Stimulated activated CD4-positive, alpha-beta T cell treated with anti-CD3 and anti-CD28 coated beads, TNF-alpha, amount 100 ng/mL, for 48 hours (primary cell): Measurements from ENCODE around the gene ELK3.

ENCODE experiments used
- DNase-seq, 3 donors: peaks; one replicate each; pipeline ENCODE4 v3.0.0-alpha.2; 2020; ENCODE audit warnings: low read depth in 3 of 3

The ELK3 gene

DNA sequence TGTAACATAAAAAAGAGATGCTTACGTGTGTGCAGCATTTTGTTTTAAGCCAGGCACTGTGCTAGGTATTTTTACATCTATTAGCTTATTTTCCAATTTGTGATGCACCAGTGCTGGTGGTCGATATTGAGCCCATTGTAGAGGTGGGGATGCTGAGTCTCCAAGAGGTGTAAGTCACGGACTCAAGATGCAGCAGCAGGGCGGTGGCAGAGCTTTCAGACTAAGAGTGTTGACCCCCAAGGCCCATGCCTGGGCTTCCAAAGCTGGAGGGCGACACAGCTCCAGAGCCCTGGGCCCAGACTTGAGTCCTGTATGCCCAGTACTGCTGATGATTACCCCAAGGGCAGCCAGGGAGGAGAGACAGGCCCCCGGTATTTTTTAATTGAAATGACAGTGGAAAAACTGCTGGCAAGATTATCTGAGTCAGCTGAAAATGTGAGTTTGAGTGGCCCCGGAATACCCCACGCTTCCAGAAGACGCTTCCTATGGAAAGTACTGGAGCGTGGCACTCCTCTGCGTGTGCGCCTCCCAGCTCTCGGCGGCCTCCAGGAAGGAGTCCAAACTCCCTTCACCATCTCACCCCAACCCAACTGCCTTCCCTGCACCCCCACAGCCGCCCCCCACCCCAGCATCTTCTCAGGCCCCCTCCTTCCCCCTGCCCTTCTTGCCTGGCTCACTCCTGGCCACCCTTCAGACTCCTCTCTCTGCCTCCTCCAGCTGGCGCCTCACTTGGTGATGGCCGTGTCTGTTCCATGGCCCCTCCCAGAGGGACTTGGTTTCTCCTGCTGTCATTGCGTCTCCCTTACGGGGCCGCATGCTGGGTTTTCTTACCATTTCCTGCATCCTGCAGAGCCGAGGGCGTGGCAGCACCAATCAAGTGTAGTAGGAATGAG is 40.7 kb downstream of the ELK3 start:
- DNase-seq: no peak

DNA sequence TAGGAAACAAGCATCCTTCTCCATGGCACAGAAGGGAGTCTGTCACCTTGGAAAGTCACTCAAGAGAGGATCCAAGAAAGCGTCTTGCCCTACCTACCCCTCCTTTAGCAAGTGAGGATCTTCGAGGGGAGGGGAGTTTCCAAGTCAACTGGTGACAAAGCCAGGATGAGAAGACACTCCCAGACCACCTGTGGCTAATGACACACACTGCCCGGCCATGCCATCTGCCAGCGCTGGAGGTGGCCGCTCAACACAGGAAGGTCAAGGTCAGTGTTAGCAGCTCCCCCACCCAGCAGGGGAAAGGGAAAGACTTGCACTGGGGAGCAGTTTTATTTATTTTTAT is 41.3 kb downstream of the ELK3 start:
- DNase-seq: no peak

DNA sequence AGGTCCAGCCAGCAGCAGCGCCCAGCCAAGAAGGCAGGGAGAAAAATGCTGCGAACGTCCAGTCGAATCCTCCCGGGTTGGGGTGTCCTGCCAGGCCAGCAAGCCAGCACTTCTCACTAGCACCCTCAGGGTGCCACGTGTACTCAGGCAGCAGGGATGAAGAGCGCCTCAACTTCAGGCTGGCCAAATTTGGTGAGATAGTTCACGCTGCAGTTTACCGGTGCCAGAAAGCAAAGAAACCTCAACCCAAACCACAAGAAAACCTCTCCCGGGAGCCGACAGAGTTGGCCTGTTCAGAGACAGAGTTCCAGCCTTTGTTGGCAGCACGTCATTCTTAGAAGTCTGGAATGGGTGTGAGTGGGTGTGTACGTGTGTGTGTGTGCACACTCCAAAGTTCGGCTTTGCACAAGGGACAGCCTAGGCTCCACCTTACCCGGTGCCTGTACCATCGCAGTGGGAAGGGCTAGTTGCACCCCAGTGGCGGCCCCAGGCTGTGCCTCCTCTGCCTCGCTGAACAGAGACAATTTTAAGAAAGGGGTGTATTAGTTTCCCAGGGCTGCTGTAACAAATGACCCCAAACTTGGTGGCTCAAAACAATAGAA is 42.1 kb downstream of the ELK3 start:
- peak in 1 of 3 donors; percentile 24 for DNase-seq

DNA sequence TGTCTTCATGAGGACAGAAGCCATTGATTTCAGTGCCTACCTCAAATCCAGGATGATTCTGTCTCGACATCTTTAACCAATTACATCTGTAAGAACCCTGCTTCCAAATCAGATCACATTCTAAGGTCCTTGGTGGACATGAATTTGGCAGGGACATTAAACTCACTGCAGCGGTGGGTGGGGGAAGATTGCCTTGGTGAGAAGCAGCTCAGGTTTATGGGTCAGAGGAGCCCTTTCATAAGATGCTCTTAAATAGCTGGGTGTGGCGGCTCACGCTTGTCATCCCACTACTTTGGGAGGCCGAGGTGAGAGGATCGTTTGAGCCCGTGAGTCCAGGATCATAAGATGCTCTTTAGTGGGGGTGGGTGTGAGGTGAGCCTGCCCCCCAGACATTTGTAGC is 42.9 kb downstream of the ELK3 start:
- no peak for DNase-seq

DNA sequence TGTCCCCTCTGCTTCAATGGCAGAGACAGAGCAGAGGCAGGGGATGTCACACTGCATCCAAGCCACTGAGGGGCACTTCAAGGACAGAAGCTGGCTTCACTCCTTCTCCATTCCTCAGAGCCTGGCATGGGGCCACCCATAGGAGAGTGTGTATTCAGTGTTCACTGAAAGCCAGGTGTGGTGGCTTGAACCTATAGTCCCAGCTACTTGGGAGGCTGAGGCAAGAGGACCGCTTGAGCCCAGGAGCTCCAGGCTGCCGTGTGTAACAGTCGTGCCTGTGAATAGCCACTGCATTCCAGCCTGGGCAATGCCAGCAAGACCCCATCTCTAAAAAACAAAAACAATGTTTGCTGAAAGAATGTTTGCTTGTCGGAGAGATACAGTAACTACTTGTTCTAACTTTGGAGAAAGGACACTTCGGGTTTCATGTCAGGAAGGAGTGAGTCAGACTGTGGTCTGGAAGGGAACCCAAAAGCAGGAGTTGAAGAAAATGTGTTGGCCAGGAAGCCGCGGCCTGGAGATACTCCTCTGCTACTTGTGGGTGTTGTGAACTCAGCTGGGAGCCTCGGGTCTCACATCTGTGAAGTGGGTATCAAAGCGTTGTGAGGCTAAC is 43.4 kb downstream of the ELK3 start:
- peak; percentile 34 to 41 (median 36) for DNase-seq

DNA sequence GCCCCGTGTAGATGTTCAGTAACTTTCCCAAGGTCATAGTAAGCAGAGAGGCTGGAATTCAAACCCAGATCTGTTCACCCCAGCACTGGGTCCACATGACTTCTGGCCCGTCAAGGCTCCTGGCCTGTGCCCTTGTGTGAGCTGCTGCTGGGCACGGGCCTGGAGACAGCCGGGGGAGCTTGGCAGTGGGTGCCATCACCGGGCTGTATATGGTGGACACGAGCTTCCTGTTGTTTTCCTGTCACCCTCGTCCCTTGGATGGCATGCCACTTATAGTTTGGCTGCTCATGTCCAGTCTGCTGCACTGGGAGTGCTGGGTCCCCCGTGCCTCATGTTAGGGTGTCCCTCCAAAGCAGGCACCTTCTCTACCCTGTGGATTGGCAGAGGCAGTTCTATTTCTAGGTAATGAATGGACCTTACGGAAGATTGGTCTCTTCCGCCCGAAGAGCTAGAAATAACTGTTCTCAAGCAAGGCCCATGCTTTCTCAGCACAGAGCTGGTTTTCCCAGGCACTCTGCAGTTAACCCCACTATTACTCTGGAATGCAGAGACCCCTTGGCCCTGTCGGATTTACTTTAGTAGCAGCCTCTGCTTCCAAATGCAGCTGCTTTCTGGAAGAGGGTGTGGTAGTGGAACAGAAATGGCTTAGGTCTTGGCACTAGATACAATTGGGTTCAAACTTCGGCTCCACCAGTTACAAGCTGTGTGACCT is 44.3 kb downstream of the ELK3 start:
- DNase-seq: no peak

DNA sequence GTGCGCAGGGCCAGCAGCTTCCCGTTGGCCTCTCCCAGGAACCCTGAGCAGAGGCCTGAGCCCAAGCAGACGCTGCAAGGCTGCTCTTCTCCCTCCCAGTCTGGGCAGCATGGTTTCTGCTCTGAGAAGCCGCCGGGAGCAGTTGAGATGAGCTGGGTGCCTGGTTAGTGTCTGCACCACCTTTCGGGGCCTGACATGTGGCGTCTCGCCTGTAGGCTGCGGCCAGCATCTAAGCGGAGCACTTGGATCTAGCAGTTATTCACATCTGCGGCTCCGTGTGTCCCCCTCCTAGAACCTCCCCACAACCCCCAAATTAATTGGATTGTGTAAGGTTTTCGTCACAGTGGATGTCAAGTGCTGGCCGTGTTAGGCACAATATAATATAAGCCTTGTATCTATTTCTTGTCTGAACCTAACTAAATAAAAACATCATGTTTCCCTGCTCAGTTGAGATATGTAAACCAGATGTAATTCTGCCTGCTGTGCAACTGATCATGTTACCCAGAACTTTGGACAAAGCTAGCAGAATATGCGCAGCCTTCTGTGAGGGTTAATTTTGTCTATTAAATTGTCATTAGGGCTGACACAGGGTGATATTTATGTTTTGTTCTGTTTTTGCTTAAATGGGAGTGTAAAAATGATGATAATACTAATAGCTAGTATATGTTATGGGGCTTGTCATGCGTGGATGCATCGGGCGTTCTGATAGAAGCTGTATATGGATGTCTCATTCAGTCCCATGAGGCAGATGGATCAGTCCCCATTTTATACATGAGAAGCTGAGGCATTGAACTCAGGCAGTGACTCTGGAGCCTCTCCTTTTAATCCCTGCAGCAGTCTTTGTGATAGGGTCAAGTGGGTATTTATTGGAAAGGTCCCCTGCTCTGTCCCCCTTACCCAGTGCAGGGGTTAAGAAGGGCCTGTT is 45.8 kb downstream of the ELK3 start:
- no peak for DNase-seq

DNA sequence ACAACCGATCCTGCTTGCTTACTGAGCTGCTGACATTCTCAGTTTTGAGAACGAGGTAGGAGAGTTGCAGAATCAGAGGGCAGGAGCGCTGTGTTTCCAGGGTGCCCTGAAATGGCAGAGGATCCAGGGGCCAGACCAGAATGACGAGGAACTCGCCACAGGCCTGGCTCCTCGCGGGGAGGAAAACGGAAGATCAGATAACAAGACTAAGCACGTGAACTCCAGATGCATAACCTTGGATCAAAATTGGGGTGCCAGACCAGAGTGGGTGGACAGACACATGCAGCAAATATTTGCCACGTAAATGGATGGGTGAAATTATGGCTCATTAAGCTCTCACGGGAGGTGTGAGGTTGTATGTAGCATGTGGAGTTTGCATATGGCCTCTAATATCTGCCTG is 46.5 kb downstream of the ELK3 start:
- no peak for DNase-seq

DNA sequence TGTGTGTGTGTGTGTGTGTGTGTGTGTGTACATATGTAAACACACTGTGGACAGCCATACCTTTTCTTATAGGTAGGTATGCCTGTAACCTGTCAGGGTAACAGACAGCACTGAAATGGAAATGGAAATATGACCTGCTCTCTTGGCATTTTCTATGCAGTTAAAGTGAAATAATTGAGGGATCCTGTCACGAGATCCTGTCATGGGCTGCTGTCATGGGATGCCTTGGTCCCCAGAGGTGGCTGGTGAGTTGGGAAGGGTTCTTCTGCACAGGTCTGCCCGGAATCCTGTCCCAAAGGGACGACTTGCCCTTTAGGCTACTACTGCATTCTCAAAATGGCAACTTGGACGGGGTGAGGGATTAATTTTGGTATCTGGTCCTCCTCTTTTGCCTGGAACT is 47.3 kb downstream of the ELK3 start:
- DNase-seq: no peak

DNA sequence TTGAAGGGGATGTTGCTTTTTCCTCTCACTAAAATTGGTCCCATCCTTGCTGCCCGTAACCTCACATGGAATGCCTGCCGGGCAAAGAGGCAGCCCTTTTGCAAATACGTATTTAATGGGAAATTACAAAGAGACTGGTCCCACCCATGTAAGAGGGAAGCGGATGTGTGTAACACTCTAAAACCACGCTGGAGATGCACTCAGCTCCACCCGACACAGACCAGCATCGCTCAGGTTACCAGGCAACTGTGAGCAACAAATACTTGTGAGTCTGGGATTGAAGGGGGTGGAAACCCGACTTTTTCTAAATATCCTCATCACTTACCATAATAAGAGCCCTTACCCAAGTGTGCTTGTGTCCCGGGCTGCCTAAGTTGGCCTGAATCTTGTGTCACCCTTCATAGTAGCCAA is 47.7 kb downstream of the ELK3 start:
- peak; percentile 17 to 37 (median 33) for DNase-seq

DNA sequence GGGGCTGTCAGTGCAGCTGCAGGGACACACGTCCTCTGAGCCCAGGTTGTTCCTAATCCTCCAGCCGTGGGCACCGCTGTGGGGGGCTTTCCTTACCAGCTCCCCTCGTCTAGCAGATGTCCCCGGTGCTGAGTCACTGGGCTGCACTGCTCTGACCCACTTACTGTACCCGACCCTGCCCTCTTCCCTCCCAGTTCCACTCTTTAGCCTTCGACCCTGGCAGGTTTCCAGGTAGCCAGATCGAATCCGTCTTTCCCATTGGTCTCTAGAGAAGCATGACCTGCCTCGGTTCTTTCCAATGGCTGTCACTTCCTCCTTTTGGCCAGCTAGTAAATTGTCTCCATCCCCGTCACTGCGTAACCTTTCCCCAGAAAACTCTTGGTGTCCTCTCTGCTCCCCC is 48.4 kb downstream of the ELK3 start:
- no peak for DNase-seq

DNA sequence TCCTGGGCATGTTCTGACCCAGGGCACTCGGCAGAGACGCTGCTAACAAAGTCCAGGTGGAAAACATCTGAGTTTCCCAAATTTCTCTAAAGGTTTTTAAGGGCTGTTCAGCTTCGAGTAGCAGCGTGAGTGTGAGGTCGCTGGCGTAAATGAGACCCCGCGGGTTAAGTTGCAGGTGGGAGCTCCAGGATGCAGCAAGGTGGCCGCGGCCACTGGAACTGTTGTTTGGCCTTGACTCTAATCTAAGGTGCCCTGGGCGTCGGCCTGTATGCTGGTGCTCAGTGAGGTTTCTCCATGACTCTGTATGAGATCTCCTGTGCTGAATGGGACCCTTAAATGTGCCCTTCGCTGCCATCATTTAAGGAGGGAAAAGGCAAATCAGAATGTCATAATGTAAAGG is 50.7 kb downstream of the ELK3 start:
- DNase-seq: no peak

DNA sequence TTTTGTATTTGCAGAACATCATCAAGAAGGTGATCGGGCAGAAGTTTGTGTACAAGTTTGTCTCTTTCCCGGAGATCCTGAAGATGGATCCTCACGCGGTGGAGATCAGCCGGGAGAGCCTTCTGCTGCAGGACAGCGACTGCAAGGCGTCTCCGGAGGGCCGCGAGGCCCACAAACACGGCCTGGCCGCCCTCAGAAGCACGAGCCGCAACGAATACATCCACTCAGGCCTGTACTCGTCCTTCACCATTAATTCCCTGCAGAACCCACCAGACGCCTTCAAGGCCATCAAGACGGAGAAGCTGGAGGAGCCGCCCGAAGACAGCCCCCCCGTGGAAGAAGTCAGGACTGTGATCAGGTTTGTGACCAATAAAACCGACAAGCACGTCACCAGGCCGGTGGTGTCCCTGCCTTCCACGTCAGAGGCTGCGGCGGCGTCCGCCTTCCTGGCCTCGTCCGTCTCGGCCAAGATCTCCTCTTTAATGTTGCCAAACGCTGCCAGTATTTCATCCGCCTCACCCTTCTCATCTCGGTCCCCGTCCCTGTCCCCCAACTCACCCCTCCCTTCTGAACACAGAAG is 52.8 kb downstream of the ELK3 start:
- no peak for DNase-seq

DNA sequence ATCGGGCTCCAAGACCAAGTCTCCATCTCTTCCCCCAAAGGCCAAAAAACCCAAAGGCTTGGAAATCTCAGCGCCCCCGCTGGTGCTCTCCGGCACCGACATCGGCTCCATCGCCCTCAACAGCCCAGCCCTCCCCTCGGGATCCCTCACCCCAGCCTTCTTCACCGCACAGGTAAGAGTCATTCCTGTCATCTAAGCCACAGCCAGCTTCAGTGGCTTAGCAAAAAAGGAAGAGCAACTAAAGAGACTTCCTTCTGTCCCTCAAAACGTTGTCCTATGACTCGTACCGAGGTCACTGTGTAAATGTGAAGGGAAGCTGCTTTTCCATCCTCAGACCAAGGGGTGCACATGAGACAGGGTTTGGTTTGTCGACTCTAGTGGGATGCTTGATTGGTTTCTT is 53.4 kb downstream of the ELK3 start:
- DNase-seq: no peak

DNA sequence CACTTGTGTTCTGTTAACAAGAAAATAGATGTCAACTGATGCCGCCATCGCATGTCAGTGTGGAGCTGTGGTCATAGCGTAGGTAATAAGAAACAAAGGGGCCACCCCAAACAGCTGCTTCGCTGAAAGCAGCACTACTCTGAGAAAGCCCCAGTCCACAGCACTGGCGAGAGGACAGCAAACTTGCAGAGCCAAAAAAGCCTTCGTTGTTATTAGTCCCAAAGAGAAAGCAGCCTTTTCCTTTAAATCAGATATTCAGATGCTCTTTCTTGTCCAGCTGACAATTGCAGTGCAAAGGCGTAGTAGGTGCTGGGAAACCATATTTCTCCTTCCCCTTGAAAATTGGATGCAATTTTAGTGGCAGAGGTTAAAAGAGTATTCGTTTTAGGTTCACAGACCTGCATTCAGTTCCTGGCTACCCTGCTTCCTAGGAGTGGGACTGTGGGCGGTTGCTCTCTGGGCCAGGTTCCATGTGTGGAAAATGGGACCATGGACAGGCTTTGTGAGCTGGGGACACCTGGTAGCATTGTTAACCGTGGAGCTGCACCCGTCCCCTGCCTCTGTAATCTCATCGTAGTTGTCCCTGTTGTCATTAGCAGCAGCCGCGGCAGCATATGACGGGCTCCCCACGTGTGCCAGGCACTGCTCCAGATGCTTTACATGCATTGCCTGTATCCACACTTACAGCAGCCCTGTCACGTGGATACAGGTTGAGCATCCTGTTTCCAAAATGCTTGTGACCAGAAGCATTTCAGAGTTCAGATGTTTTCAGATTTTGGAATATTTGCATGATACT is 54.2 kb downstream of the ELK3 start:
- no peak for DNase-seq

DNA sequence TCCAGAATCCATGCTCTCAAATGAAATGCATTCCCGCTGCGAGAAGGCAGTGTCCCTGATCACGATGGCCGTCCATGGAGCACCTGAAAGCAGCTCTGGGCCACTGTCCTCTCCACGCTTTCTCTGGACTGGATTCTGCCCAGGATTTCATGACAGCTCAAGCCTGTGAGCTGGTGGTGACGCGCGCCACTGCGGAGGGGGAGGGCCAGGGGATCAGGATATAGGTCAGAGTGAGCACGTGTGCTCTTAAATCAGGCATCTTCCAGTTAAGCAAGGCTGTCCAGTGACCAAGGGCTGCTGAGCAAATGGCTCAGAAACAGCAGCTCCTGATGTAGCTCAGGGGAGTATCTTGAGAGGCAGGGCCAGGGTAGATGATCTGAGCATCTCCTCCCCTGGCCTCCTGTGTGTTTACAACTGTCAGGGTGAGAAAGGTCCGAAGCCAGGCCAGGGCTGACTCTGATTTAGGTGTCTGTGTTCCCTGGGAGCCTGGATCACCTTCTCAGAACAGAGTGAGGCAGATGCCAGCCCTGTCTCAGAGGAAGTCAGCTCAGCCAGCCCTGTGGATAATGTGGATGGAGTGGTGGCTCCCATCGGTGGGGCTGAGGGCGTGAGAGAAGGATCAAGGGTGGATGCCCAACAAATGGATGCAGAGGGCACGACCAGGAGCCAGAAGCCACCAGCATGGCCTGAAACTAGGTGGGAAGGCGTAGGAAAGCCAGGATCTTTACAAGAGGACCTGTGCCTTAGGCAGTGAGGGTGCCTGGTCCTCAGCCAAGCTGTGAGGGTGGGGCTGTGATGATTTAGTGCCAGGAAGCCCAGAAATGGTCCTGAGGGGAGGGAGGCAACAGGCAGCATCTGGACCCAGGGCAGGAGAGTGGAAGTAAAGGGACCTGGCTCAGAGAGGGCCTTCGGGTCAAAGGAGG is 55.3 kb downstream of the ELK3 start:
- DNase-seq: no peak

DNA sequence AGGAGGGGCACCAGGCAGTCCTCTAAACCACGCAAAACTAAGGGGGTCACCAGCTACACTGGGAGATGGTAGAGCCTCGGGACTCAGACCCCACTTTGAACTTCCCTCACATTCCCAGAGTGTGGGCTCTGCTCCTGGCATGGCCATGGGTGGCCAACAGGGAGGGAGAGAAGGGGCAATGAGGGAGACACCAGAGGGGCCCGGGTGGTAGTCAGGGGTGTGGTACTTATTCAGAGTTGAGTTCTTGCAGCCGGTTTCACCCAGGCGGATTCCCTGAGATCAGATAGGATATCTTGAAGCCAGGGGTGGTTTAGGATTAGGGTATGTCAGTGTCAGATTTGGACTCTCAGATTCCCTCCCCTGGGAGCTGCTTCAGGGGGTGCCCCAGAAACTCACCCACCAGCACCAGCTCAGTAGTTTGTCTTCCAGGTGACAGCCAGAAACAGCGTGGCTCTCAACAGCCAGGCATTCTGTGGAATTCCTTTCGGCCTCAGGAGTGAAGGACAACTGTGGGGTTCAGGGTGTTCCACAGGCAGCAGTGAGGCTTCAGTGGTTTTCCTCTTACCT is 56.0 kb downstream of the ELK3 start:
- DNase-seq: no peak

DNA sequence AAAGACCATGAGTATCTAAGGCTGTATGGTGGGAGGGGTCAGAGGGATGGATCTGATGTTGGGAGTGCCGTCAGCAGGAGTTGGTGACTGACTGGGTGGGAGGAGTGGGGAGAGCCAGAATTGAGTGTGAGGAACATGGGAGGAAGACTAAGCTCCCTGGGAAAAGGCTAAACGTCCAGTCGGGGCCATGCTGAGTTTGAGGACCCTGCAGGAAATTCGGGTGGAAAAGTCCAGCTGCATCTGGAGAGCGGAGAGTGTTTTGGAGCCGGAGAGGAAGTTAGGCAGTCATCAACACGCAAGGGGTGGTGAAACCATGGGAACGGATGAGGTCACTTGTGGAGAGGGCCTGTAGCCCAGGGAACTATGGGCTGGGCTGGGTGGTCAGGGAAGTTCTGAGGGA is 60.9 kb downstream of the ELK3 start:
- no peak for DNase-seq
